Activated naive CD8-positive, alpha-beta T cell treated with anti-CD3 and anti-CD28 coated beads for 36 hours (primary cell): ENCODE results near the gene KCTD8. TPM values are rescaled to one million over a fixed set of nuclear protein-coding genes. Genes with fewer than 3 reads are reported as not detected.

ENCODE experiments used
- DNase-seq: peaks from one replicate; pipeline ENCODE4 v3.0.0; 2021
- H3K27ac Mint-ChIP-seq: one replicate; pipeline ENCODE4 v1.8.0; 2022; ENCODE audit warnings: mild to moderate bottlenecking, moderate library complexity, mixed read lengths
- H3K27me3 Mint-ChIP-seq: one replicate; pipeline ENCODE4 v1.8.0; 2022; ENCODE audit warnings: mild to moderate bottlenecking, mixed read lengths
- H3K36me3 Mint-ChIP-seq: one replicate; pipeline ENCODE4 v1.8.0; 2021; ENCODE audit warnings: mild to moderate bottlenecking, mixed read lengths
- H3K4me1 Mint-ChIP-seq: one replicate; pipeline ENCODE4 v1.8.0; 2021; ENCODE audit warnings: mixed read lengths
- H3K4me3 Mint-ChIP-seq: one replicate; pipeline ENCODE4 v1.8.0; 2022; ENCODE audit warnings: mild to moderate bottlenecking, moderate library complexity, mixed read lengths
- H3K9me3 Mint-ChIP-seq: one replicate; pipeline ENCODE4 v1.8.0; 2022; ENCODE audit warnings: mixed read lengths
- total RNA-seq, 2 experiments: library from RNA; stranded (reverse); gene quantifications; one replicate each; pipeline ENCODE4 v1.2.3, GENCODE V29; 2021

The KCTD8 gene
- total RNA-seq, 2 experiments from 2014 or later = not detected

GRCh38 chr4:44160776-44161367 is 287.7 kb downstream of the KCTD8 start:
- no peak overlapping the region for H3K27ac Mint-ChIP-seq
- DNase-seq = no peak
- H3K36me3 Mint-ChIP-seq = no peaks in the 10 kb centered on the region
- H3K4me3 Mint-ChIP-seq = no peak overlapping the region
- H3K4me1 Mint-ChIP-seq = no peaks in the 10 kb centered on the region
- peaks cover 4% of the 10 kb centered on the region for H3K9me3 Mint-ChIP-seq
- H3K27me3 Mint-ChIP-seq = no peaks in the 10 kb centered on the region

- Mint-ChIP-seq H3K27me3 (no peaks in the 10 kb centered on the region), H3K4me3 (no peak overlapping the region), H3K27ac (no peak overlapping the region), H3K4me1 (no peaks in the 10 kb centered on the region), H3K36me3 (no peaks in the 10 kb centered on the region), H3K9me3 (peaks cover 3% of the 10 kb centered on the region)
- no peak for DNase-seq
These were observed 288.6 kb downstream of the KCTD8 start for GRCh38 chr4:44159991-44160390.

- no peak for DNase-seq
- Mint-ChIP-seq H3K4me3 (no peak overlapping the region), H3K36me3 (no peaks in the 10 kb centered on the region), H3K27me3 (no peaks in the 10 kb centered on the region), H3K9me3 (peaks cover 3% of the 10 kb centered on the region), H3K27ac (no peak overlapping the region), H3K4me1 (no peaks in the 10 kb centered on the region)
These were observed 290.9 kb downstream of the KCTD8 start for GRCh38 chr4:44157611-44158277.

- H3K27me3 Mint-ChIP-seq = no peaks in the 10 kb centered on the region
- DNase-seq = no peak
- peaks cover 6% of the 10 kb centered on the region for H3K9me3 Mint-ChIP-seq
- no peaks in the 10 kb centered on the region for H3K4me1 Mint-ChIP-seq
- H3K36me3 Mint-ChIP-seq = no peaks in the 10 kb centered on the region
- H3K4me3 Mint-ChIP-seq = no peak overlapping the region
- H3K27ac Mint-ChIP-seq = no peak overlapping the region
These were observed 298.5 kb downstream of the KCTD8 start for GRCh38 chr4:44150091-44150576.

GRCh38 chr4:44149282-44149681 is 299.3 kb downstream of the KCTD8 start:
- Mint-ChIP-seq H3K9me3 (peaks cover 6% of the 10 kb centered on the region), H3K4me3 (no peak overlapping the region), H3K36me3 (no peaks in the 10 kb centered on the region), H3K27me3 (no peaks in the 10 kb centered on the region), H3K27ac (no peak overlapping the region), H3K4me1 (no peaks in the 10 kb centered on the region)
- DNase-seq = no peak

- Mint-ChIP-seq H3K9me3 (peaks cover 6% of the 10 kb centered on the region), H3K27me3 (no peaks in the 10 kb centered on the region), H3K4me3 (no peak overlapping the region), H3K4me1 (no peaks in the 10 kb centered on the region), H3K36me3 (no peaks in the 10 kb centered on the region), H3K27ac (no peak overlapping the region)
- DNase-seq = no peak
These were observed 301.0 kb downstream of the KCTD8 start for GRCh38 chr4:44147571-44148075.

GRCh38 chr4:44146516-44146915 is 302.1 kb downstream of the KCTD8 start:
- Mint-ChIP-seq H3K4me3 (no peak overlapping the region), H3K27me3 (no peaks in the 10 kb centered on the region), H3K9me3 (peaks cover 6% of the 10 kb centered on the region), H3K36me3 (no peaks in the 10 kb centered on the region), H3K27ac (no peak overlapping the region), H3K4me1 (no peaks in the 10 kb centered on the region)
- DNase-seq = no peak

- no peaks in the 10 kb centered on the region for H3K36me3 Mint-ChIP-seq
- H3K4me1 Mint-ChIP-seq = no peaks in the 10 kb centered on the region
- no peak overlapping the region for H3K4me3 Mint-ChIP-seq
- no peaks in the 10 kb centered on the region for H3K27me3 Mint-ChIP-seq
- DNase-seq = no peak
- H3K9me3 Mint-ChIP-seq = peaks cover 6% of the 10 kb centered on the region
- no peak overlapping the region for H3K27ac Mint-ChIP-seq
These were observed 302.7 kb downstream of the KCTD8 start for GRCh38 chr4:44145868-44146267.

- H3K27ac Mint-ChIP-seq = no peak overlapping the region
- no peak for DNase-seq
- no peaks in the 10 kb centered on the region for H3K4me1 Mint-ChIP-seq
- H3K4me3 Mint-ChIP-seq = no peak overlapping the region
- H3K9me3 Mint-ChIP-seq = peaks cover 4% of the 10 kb centered on the region
- no peaks in the 10 kb centered on the region for H3K27me3 Mint-ChIP-seq
- H3K36me3 Mint-ChIP-seq = no peaks in the 10 kb centered on the region
These were observed 316.1 kb downstream of the KCTD8 start for GRCh38 chr4:44132526-44132925.

Other genes with a start within 250 kb of the KCTD8 start
- gene YIPF7, start 202.8 kb upstream of the KCTD8 start, total RNA-seq = not detected
- 10 to 100 TPM; 52.2 to 54.1 TPM for gene GUF1, start 229.6 kb upstream of the KCTD8 start, total RNA-seq